ENCODE results near the gene NOP9.

NOP9 gene

GRCh38 chr14:24310265-24310645 is 10.6 kb downstream of the NOP9 start:
- TF ChIP-seq CTCF (IDR thresholded peaks at IDR 0.05; ENCODE audit: borderline replicate concordance, insufficient read depth, low read depth, low read length) = no peak
- H3K4me3 ChIP-seq (ENCODE audit: low read depth, low read length) = peak overlapping the region; percentile 16

- peak; percentile 26; the same call in 1 of the 2 replicates for TF ChIP-seq CTCF (IDR thresholded peaks at IDR 0.05; ENCODE audit: borderline replicate concordance, insufficient read depth, low read depth, low read length)
- peak within 1 kb of the TSS; percentile 16 for H3K4me3 ChIP-seq (ENCODE audit: low read depth, low read length)
These were observed 11.3 kb downstream of the NOP9 start, which contains the start of gene LTB4R for GRCh38 chr14:24310646-24311604. LTB4R (plus strand) TSS chr14:24311502; CDS start chr14:24315652, 4,150 bp downstream.

DNA sequence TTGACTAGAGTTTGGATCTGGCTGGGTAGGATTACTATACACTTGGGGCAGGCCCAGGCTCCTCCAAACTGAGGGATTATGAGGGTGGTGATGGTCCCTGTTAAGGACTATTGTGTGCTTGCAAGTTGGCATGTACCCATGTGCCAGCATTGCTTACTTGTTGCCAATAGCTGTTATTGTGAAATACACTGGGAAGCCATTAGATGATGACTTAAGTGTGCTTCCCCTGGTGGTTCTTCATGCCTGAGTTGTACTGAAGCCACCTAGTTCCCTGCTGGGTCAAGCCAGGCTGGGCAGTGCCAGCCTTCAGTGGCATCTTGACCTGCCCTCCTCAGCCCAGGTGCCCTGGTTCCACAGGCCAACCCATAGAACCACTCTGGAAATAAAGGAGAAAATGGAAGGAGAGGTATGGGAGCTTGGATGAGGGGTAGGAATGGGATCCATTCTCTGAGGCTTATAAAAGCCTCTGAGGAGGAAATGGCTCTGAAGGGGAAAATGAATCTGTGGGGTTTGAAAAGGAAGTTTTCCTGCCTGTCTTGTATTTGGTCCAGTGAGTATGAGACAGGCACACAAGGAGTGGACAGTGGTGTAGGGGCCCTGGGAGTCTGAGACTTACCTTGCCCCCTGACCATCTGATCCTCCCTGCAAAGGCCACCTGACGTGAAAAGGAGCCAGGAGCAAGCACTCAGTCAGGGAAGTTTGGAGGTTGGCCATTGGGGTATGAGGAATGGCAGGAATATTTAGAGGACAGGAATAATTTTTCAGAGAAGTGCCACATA is 12.4 kb downstream of the NOP9 start:
- H3K4me3 ChIP-seq (ENCODE audit: low read depth, low read length) = peak overlapping the region; percentile 16

DNA sequence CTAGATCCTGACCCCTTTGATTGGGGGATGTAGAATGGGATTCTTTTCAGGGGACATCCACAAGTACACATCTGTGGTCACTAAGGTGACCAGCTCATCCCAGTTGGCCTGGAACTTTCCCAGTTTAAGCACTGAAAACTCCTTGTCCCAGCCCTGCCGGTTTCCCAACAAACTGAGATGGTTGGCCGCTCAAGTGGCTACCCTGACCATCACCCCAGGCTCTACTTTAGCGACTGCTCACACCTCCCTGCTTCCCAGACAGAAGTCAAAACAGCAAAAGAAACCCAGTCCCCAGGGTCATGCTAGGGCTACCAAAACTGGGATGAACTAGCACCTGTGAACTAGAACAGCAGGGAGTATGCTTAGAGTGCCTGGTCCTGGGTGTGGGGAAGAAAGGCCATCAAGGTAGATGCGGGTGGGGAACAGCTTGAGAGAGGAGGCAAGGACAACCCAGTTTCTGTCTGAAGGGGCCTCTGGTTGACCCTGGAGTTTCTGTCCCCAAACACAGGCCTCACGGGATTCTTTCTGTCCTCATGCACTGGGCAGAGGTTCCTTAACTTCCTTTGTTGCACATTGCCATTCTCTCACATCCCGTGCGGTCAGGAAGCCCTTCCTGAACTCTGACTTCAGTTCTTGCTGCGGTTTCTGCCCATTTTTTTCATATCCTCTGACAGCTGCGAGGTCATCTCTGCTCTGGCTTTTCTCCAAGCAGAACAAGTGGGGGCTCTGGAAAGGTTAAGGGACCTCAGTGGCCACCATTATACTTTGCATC is 13.3 kb downstream of the NOP9 start:
- H3K4me3 ChIP-seq (ENCODE audit: low read depth, low read length) = no peak overlapping the region
- TF ChIP-seq CTCF (IDR thresholded peaks at IDR 0.05; ENCODE audit: borderline replicate concordance, insufficient read depth, low read depth, low read length) = no peak

More for the DNA sequence above, 12.4 kb downstream of the NOP9 start:
- no peak for TF ChIP-seq CTCF (IDR thresholded peaks at IDR 0.05; ENCODE audit: borderline replicate concordance, insufficient read depth, low read depth, low read length)

- no peak for TF ChIP-seq CTCF (IDR thresholded peaks at IDR 0.05; ENCODE audit: borderline replicate concordance, insufficient read depth, low read depth, low read length)
- no peak overlapping the region for H3K4me3 ChIP-seq (ENCODE audit: low read depth, low read length)
These were observed 14.3 kb downstream of the NOP9 start for GRCh38 chr14:24313913-24314312.

DNA sequence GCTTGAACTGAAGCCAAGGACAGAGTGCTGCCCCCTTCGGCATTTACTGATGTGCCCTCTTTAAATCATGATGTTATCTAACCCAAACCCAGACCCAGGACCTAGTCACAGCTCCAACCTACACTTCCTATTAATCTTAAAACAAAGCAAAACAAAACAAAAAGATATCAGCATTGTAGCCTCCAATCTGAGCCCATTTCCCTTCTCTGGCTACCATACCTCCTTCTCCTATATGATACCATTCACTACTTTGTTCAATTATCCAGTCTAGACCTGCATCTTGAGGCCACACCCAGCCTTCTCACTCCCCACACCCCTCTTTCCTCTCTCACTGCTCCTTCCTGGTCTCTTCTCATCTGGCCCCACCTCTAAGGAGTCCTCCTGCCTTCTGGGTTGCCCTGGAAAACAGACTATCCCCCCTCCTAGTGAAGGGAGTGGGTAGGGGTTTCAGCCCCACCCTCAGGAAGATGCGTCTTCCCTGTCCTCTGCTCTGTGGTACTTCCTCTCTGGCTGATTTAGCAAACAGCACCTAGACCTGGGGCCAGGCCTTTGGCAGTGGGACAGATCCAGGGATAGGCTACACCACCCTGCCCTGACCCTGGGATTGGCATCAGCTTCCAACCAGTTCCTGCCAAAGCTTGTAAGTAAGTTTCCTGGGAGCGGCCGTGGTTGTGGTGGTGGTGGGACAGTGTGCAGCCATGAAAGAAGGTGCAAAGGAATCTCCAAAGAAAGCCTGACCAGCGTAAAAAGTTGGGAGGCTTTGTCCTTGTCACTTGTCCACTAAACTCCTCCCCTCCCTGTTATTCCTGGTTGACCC is 14.9 kb downstream of the NOP9 start:
- no peak for TF ChIP-seq CTCF (IDR thresholded peaks at IDR 0.05; ENCODE audit: borderline replicate concordance, insufficient read depth, low read depth, low read length)
- no peak overlapping the region for H3K4me3 ChIP-seq (ENCODE audit: low read depth, low read length)
